NCI-H2029 (cell line): ENCODE data around the gene ACOX2.

ENCODE experiments used
- DNase-seq: peaks from one replicate; lab custom pipeline; 2025; lab: John Stamatoyannopoulos, UW

The ACOX2 gene

GRCh38 chr3:58536501-58537411 is at the start of gene ACOX2:
Gene ACOX2, minus strand, starts transcription at chr3:58537190. Its CDS starts 2,084 bp downstream, at chr3:58535106.
- peak; percentile 31 for DNase-seq

GRCh38 chr3:58585994-58586393 is 49.0 kb upstream of the ACOX2 start:
- DNase-seq: peak; percentile 30

- DNase-seq: peak; percentile 37
Observed at GRCh38 chr3:58585005-58585786, 48.2 kb upstream of the ACOX2 start.

GRCh38 chr3:58584690-58585004 is 47.7 kb upstream of the ACOX2 start:
- DNase-seq: no peak

GRCh38 chr3:58581328-58582091 is 44.5 kb upstream of the ACOX2 start:
- no peak for DNase-seq

- no peak for DNase-seq
Observed at GRCh38 chr3:58580826-58581327, 43.9 kb upstream of the ACOX2 start.

- no peak for DNase-seq
Observed at GRCh38 chr3:58578873-58579272, 41.9 kb upstream of the ACOX2 start.

GRCh38 chr3:58577269-58577821 is 40.4 kb upstream of the ACOX2 start, which contains the start of gene FAM107A:
Gene FAM107A, minus strand, starts transcription at chr3:58577391. Its CDS starts 7,531 bp downstream, at chr3:58569860.
- DNase-seq: no peak

- no peak for DNase-seq
Observed at GRCh38 chr3:58576716-58577115, 39.7 kb upstream of the ACOX2 start.

- DNase-seq: no peak
Observed at GRCh38 chr3:58575971-58576652, 39.1 kb upstream of the ACOX2 start.

- no peak for DNase-seq
Observed at GRCh38 chr3:58574682-58575081, 37.7 kb upstream of the ACOX2 start.

GRCh38 chr3:58574106-58574505 is 37.1 kb upstream of the ACOX2 start:
- DNase-seq: no peak

GRCh38 chr3:58573640-58574039 is 36.6 kb upstream of the ACOX2 start:
- DNase-seq: no peak

- no peak for DNase-seq
Observed at GRCh38 chr3:58572634-58573230, 35.7 kb upstream of the ACOX2 start.

GRCh38 chr3:58572013-58572633 is 35.1 kb upstream of the ACOX2 start:
- no peak for DNase-seq

- DNase-seq: no peak
Observed at GRCh38 chr3:58570851-58571250, 33.9 kb upstream of the ACOX2 start.

- DNase-seq: no peak
Observed at GRCh38 chr3:58569287-58570001, 32.5 kb upstream of the ACOX2 start.

- no peak for DNase-seq
Observed at GRCh38 chr3:58568572-58569286, 31.7 kb upstream of the ACOX2 start.

GRCh38 chr3:58567251-58567515 is 30.2 kb upstream of the ACOX2 start:
- no peak for DNase-seq
